GM21381 (cell line): ENCODE data around the gene STT3A.

Source experiments
- ATAC-seq: cut with Tn5 transposase; IDR thresholded peaks from one replicate; pipeline ENCODE4 v1.9.1; 2021; ENCODE audit warnings: mild to moderate bottlenecking, moderate library complexity; ENCODE audit not compliant: unreplicated experiment

Gene STT3A

GRCh38 chr11:125649465-125650166, 57.0 kb downstream of the STT3A start:
- ATAC-seq = no peak

- ATAC-seq = no peak
Observed at GRCh38 chr11:125662689-125663088, 70.0 kb downstream of the STT3A start.

GRCh38 chr11:125663910-125664309, 71.3 kb downstream of the STT3A start:
- no peak for ATAC-seq

GRCh38 chr11:125667151-125667550, 74.5 kb downstream of the STT3A start:
- ATAC-seq = no peak

GRCh38 chr11:125670172-125670571, 77.5 kb downstream of the STT3A start:
- no peak for ATAC-seq

GRCh38 chr11:125671561-125671960, 78.9 kb downstream of the STT3A start:
- no peak for ATAC-seq
